HepG2 (cell line): ENCODE data around the gene CCDC57. TPM values are rescaled to one million over a fixed set of nuclear protein-coding genes. Genes with fewer than 3 reads are reported as not detected.

ENCODE experiments used
- GZF1 ChIP-seq: sonication (generic); formaldehyde crosslinking; IDR thresholded peaks from 2 replicates; pipeline ENCODE4 v1.5.1; 2020; ENCODE audit warnings: mild to moderate bottlenecking, missing genetic modification reagents
- MIER2 ChIP-seq: IDR thresholded peaks from 2 replicates; pipeline ENCODE4 v1.6.1; 2016; ENCODE audit warnings: missing biosample characterization, missing genetic modification reagents
- NPAS2 ChIP-seq: sonication (generic); formaldehyde crosslinking; IDR thresholded peaks from 2 replicates; pipeline ENCODE4 v1.8.0; 2022; ENCODE audit warnings: mild to moderate bottlenecking, missing genetic modification reagents, borderline replicate concordance
- RFXAP ChIP-seq: sonication (generic); formaldehyde crosslinking; IDR thresholded peaks from 2 replicates; pipeline ENCODE4 v1.4.0; 2020; ENCODE audit warnings: missing genetic modification reagents, borderline replicate concordance
- SOX6 ChIP-seq, 2 experiments: fragments of 450-650 bp in 1 of 2; sonication (generic) in 1 of 2; formaldehyde crosslinking in 1 of 2; IDR thresholded peaks; 2 replicates each; pipeline versions ENCODE4 v1.4.0 to v1.6.1; 2017 to 2020; ENCODE audit warnings: antibody characterized with exemption in 1 of 2, mild to moderate bottlenecking in 1 of 2, missing genetic modification reagents in 1 of 2
- ZNF34 ChIP-seq: sonication (generic); formaldehyde crosslinking; IDR thresholded peaks from 2 replicates; pipeline ENCODE4 v1.4.0; 2020; ENCODE audit warnings: mild to moderate bottlenecking, missing genetic modification reagents, borderline replicate concordance
- ZNF503 ChIP-seq: sonication (generic); formaldehyde crosslinking; IDR thresholded peaks from 2 replicates; pipeline ENCODE4 v1.4.0; 2020; ENCODE audit warnings: missing genetic modification reagents
- ZNF598 ChIP-seq: sonication (generic); formaldehyde crosslinking; IDR thresholded peaks from 2 replicates; pipeline ENCODE4 v1.5.1; 2020; ENCODE audit warnings: mild to moderate bottlenecking, missing genetic modification reagents, borderline replicate concordance
- ZNF709 ChIP-seq: sonication (generic); formaldehyde crosslinking; IDR thresholded peaks from 2 replicates; pipeline ENCODE4 v1.5.0; 2020; ENCODE audit warnings: mild to moderate bottlenecking, missing genetic modification reagents
- ZNF839 ChIP-seq: sonication (generic); formaldehyde crosslinking; IDR thresholded peaks from 2 replicates; pipeline ENCODE4 v1.4.0; 2020; ENCODE audit warnings: missing genetic modification reagents, mild to moderate bottlenecking, borderline replicate concordance
- polyA plus RNA-seq, 8 experiments: library from polyadenylated mRNA; depleted of rRNA in 3 of 8; stranded (reverse) in 7 of 8; unstranded in 1 of 8; fragments of >200 nt; fragmentation: Illumina TruSeq in 4 of 8; extraction: Trizol in 4 of 8; gene quantifications; 2 replicates each; pipeline versions ENCODE4 v1.2.1 to v1.2.3, GENCODE V29; 2011 to 2016; ENCODE audit warnings: low read depth in 4 of 8, missing spikeins in 1 of 8, mixed read lengths in 1 of 8; ENCODE audit not compliant: insufficient read depth in 1 of 8
- total RNA-seq, 5 experiments: library from RNA; depleted of rRNA; stranded (reverse); fragments of >200 nt; fragmentation: Illumina TruSeq; extraction: Trizol; gene quantifications; 2 replicates each; pipeline ENCODE4 v1.2.3, GENCODE V29; 2016; ENCODE audit warnings: low read depth in 1 of 5
- TF ChIP-seq, protein P1 (sequence below): IDR thresholded peaks from 2 replicates; pipeline ENCODE4 v1.6.1; 2016; ENCODE audit warnings: low read depth, missing genetic modification reagents, missing compliant biosample characterization
- TF ChIP-seq, protein P2 (sequence below): sonication (generic); formaldehyde crosslinking; IDR thresholded peaks from 2 replicates; pipeline ENCODE4 v1.4.0; 2020; ENCODE audit warnings: missing genetic modification reagents, borderline replicate concordance
- TF ChIP-seq, protein P3 (sequence below): sonication (generic); formaldehyde crosslinking; IDR thresholded peaks from 2 replicates; pipeline ENCODE4 v1.5.0; 2020; ENCODE audit warnings: missing genetic modification reagents

Gene CCDC57
- total and polyA plus RNA-seq, 2 of the 13 experiments (the other 11 are each of a cell fraction or from before 2014, with no cell fraction given), result 59.3 to 59.9 TPM

DNA sequence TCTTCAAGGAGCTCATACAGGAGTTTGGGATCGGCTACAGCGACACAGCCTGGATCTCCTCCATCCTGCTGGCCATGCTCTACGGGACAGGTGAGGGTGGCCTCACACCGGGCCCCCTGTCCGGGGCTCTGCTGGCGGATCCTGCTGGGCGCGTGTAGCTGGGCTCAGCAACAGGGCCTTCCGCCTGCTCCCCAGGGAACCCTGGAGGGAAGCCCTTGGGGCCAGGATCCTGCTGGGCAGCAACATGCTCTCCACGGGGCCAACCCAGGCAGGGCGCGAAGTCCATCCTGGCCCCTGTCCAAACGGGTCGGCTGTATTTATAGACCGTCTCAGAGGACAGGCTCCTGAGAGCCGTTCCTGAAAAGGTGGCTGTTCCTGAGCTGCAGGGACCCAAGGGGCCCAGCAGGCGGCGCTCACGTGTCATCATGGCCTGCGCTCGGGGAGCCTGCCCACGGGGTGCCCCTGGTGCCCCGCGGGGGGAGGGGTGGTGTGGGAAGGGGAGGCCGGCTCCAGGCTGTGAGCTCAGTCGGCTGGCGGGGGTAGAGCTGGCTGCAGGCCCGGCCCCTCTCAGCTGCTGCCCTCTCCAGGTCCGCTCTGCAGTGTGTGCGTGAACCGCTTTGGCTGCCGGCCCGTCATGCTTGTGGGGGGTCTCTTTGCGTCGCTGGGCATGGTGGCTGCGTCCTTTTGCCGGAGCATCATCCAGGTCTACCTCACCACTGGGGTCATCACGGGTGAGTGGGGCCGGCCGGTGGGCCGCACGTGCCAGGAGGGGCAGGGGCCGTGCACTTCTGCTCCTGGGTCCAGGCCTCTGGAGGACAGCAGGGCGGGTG lies 23.7 kb upstream of the CCDC57 start (continued):
- TF ChIP-seq, protein P1, sequence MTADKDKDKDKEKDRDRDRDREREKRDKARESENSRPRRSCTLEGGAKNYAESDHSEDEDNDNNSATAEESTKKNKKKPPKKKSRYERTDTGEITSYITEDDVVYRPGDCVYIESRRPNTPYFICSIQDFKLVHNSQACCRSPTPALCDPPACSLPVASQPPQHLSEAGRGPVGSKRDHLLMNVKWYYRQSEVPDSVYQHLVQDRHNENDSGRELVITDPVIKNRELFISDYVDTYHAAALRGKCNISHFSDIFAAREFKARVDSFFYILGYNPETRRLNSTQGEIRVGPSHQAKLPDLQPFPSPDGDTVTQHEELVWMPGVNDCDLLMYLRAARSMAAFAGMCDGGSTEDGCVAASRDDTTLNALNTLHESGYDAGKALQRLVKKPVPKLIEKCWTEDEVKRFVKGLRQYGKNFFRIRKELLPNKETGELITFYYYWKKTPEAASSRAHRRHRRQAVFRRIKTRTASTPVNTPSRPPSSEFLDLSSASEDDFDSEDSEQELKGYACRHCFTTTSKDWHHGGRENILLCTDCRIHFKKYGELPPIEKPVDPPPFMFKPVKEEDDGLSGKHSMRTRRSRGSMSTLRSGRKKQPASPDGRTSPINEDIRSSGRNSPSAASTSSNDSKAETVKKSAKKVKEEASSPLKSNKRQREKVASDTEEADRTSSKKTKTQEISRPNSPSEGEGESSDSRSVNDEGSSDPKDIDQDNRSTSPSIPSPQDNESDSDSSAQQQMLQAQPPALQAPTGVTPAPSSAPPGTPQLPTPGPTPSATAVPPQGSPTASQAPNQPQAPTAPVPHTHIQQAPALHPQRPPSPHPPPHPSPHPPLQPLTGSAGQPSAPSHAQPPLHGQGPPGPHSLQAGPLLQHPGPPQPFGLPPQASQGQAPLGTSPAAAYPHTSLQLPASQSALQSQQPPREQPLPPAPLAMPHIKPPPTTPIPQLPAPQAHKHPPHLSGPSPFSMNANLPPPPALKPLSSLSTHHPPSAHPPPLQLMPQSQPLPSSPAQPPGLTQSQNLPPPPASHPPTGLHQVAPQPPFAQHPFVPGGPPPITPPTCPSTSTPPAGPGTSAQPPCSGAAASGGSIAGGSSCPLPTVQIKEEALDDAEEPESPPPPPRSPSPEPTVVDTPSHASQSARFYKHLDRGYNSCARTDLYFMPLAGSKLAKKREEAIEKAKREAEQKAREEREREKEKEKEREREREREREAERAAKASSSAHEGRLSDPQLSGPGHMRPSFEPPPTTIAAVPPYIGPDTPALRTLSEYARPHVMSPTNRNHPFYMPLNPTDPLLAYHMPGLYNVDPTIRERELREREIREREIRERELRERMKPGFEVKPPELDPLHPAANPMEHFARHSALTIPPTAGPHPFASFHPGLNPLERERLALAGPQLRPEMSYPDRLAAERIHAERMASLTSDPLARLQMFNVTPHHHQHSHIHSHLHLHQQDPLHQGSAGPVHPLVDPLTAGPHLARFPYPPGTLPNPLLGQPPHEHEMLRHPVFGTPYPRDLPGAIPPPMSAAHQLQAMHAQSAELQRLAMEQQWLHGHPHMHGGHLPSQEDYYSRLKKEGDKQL, result peak; percentile 69; the same call in 1 of the 2 replicates
- TF ChIP-seq ZNF709 (CRISPR knock-in tag), result peak; percentile 97
- TF ChIP-seq ZNF598 (CRISPR knock-in tag), result no peak; the same call in 1 of the 2 replicates
- TF ChIP-seq, protein P2, sequence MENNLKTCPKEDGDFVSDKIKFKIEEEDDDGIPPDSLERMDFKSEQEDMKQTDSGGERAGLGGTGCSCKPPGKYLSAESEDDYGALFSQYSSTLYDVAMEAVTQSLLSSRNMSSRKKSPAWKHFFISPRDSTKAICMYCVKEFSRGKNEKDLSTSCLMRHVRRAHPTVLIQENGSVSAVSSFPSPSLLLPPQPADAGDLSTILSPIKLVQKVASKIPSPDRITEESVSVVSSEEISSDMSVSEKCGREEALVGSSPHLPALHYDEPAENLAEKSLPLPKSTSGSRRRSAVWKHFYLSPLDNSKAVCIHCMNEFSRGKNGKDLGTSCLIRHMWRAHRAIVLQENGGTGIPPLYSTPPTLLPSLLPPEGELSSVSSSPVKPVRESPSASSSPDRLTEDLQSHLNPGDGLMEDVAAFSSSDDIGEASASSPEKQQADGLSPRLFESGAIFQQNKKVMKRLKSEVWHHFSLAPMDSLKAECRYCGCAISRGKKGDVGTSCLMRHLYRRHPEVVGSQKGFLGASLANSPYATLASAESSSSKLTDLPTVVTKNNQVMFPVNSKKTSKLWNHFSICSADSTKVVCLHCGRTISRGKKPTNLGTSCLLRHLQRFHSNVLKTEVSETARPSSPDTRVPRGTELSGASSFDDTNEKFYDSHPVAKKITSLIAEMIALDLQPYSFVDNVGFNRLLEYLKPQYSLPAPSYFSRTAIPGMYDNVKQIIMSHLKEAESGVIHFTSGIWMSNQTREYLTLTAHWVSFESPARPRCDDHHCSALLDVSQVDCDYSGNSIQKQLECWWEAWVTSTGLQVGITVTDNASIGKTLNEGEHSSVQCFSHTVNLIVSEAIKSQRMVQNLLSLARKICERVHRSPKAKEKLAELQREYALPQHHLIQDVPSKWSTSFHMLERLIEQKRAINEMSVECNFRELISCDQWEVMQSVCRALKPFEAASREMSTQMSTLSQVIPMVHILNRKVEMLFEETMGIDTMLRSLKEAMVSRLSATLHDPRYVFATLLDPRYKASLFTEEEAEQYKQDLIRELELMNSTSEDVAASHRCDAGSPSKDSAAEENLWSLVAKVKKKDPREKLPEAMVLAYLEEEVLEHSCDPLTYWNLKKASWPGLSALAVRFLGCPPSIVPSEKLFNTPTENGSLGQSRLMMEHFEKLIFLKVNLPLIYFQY (CRISPR knock-in tag), result peak; percentile 99
- TF ChIP-seq ZNF34 (CRISPR knock-in tag), result no peak; the same call in 1 of the 2 replicates
- peak; percentile 86 for TF ChIP-seq ZNF839 (CRISPR knock-in tag)
- TF ChIP-seq GZF1 (CRISPR knock-in tag), result peak; percentile 96
- TF ChIP-seq MIER2 (CRISPR knock-in tag), result peak; percentile 62; the same call in 1 of the 2 replicates
- peak; percentile 85 for TF ChIP-seq ZNF503 (CRISPR knock-in tag)
- no peak for TF ChIP-seq NPAS2
- no peak for TF ChIP-seq SOX6 (IDR thresholded peaks at IDR 0.05)
- TF ChIP-seq SOX6 (CRISPR knock-in tag; IDR thresholded peaks at IDR 0.05), result peak; percentile 88
- peak; percentile 96 for TF ChIP-seq RFXAP (CRISPR knock-in tag)
- TF ChIP-seq, protein P3, sequence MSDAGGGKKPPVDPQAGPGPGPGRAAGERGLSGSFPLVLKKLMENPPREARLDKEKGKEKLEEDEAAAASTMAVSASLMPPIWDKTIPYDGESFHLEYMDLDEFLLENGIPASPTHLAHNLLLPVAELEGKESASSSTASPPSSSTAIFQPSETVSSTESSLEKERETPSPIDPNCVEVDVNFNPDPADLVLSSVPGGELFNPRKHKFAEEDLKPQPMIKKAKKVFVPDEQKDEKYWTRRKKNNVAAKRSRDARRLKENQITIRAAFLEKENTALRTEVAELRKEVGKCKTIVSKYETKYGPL (CRISPR knock-in tag), result peak; percentile 84
